AG04449 (cell line): ENCODE data around the gene MYLK3.

Experiments used
- CTCF ChIA-PET: fragments of 350-600 bp; formaldehyde crosslinking; extraction: SDS; loops from one replicate; lab custom pipeline; 2021; ENCODE audit warnings: antibody characterized with exemption; lab: Yijun Ruan, JAX
- POLR2A ChIA-PET: fragments of 400-600, 350-600 bp; formaldehyde crosslinking; extraction: SDS; loops from one replicate; lab custom pipeline; 2020; ENCODE audit warnings: antibody characterized with exemption, inconsistent platforms; lab: Yijun Ruan, JAX
- DNase-seq: peaks from one replicate; pipeline ENCODE4 v3.0.0-alpha.2; 2010; ENCODE audit warnings: low read depth, low spot score
- H3K4me3 ChIP-seq: 2 replicates; pipeline ENCODE4 v1.5.1; 2011; ENCODE audit warnings: low read depth, mild to moderate bottlenecking, control low read depth, low read length
- CTCF ChIP-seq: IDR thresholded peaks from one replicate; pipeline ENCODE4 v1.5.1; 2011; ENCODE audit warnings: mild to moderate bottlenecking, moderate library complexity, low read length, control low read depth, inconsistent platforms; ENCODE audit not compliant: insufficient read depth; ENCODE audit errors: missing control alignments

The MYLK3 gene

GRCh38 chr16:46715769-46716305 lies 32.3 kb downstream of the MYLK3 start:
- ChIA-PET POLR2A (no interaction called here), CTCF (no interaction called here)
- no peak for TF ChIP-seq CTCF
- no peak for DNase-seq
- no peak overlapping the region for H3K4me3 ChIP-seq

GRCh38 chr16:46714797-46715591 lies 33.1 kb downstream of the MYLK3 start:
- TF ChIP-seq CTCF: no peak
- ChIA-PET POLR2A (no interaction called here), CTCF (no interaction called here)
- DNase-seq: no peak
- H3K4me3 ChIP-seq: no peak overlapping the region

GRCh38 chr16:46713634-46714033 lies 34.5 kb downstream of the MYLK3 start:
- TF ChIP-seq CTCF: no peak
- DNase-seq: no peak
- POLR2A ChIA-PET: no interaction called here
- H3K4me3 ChIP-seq: no peak overlapping the region
- CTCF ChIA-PET: interaction anchor here (0.7 kb wide), 1 partner anchor 17 kb away, joined by 3 read pairs; no protein-coding TSS in a partner anchor

GRCh38 chr16:46712911-46713310 lies 35.2 kb downstream of the MYLK3 start:
- ChIA-PET CTCF (interaction anchor here (0.7 kb wide), 1 partner anchor 16 kb away, joined by 3 read pairs; no protein-coding TSS in a partner anchor), POLR2A (no interaction called here)
- no peak for DNase-seq

GRCh38 chr16:46711106-46712058 lies 36.8 kb downstream of the MYLK3 start:
- DNase-seq: no peak
- POLR2A ChIA-PET: interaction anchor here (0.7 kb wide), 1 partner anchor 154 kb away, joined by 3 read pairs; no protein-coding TSS in a partner anchor
- CTCF ChIA-PET: interaction anchor here (0.8 kb wide), 1 partner anchor 90 kb away, joined by 3 read pairs; no protein-coding TSS in a partner anchor
- no peak for TF ChIP-seq CTCF
- H3K4me3 ChIP-seq: no peak overlapping the region

More at GRCh38 chr16:46712911-46713310, 35.2 kb downstream of the MYLK3 start:
- H3K4me3 ChIP-seq: no peak overlapping the region
- TF ChIP-seq CTCF: no peak
